Measurements from ENCODE around the gene NTM.
"Not testable (repeated sequence)": the region's sequence is repeated elsewhere in the genome, so short reads cannot be mapped to it uniquely, and the experiment has no call there.

NTM gene

GRCh38 chr11:131334601-131335000 is 35.8 kb upstream of the NTM start:
- no peak overlapping the region for H3K4me3 ChIP-seq (ENCODE audit: low read length)
- DNase-seq (ENCODE audit: low read depth): no peak
- TF ChIP-seq, protein P1, sequence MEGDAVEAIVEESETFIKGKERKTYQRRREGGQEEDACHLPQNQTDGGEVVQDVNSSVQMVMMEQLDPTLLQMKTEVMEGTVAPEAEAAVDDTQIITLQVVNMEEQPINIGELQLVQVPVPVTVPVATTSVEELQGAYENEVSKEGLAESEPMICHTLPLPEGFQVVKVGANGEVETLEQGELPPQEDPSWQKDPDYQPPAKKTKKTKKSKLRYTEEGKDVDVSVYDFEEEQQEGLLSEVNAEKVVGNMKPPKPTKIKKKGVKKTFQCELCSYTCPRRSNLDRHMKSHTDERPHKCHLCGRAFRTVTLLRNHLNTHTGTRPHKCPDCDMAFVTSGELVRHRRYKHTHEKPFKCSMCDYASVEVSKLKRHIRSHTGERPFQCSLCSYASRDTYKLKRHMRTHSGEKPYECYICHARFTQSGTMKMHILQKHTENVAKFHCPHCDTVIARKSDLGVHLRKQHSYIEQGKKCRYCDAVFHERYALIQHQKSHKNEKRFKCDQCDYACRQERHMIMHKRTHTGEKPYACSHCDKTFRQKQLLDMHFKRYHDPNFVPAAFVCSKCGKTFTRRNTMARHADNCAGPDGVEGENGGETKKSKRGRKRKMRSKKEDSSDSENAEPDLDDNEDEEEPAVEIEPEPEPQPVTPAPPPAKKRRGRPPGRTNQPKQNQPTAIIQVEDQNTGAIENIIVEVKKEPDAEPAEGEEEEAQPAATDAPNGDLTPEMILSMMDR (conservative IDR thresholded peaks at IDR 0.05; ENCODE audit: low read length): no peak

DNA sequence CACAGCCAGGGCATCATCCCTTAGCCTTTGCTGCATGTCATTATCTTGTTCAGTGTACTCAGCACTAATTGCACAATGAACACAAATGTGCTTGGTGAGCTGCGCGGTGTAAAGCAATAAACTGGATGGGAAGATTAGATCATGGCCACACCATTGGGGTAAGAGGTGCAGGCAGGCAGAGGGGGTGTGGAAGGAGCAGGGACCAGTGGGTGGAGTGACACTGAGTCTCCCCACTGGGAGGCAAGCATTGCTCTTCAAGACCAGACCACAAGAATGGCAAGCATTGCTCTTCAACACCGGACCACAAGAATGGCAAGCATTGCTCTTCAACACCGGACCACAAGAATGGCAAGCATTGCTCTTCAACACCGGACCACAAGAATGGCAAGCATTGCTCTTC is 28.5 kb upstream of the NTM start:
- not testable (repeated sequence) for H3K4me3 ChIP-seq (ENCODE audit: low read length); DNase-seq (ENCODE audit: low read depth)

GRCh38 chr11:131342442-131342841 is 28.0 kb upstream of the NTM start:
- DNase-seq (ENCODE audit: low read depth); H3K4me3 ChIP-seq (ENCODE audit: low read length): not testable (repeated sequence)

DNA sequence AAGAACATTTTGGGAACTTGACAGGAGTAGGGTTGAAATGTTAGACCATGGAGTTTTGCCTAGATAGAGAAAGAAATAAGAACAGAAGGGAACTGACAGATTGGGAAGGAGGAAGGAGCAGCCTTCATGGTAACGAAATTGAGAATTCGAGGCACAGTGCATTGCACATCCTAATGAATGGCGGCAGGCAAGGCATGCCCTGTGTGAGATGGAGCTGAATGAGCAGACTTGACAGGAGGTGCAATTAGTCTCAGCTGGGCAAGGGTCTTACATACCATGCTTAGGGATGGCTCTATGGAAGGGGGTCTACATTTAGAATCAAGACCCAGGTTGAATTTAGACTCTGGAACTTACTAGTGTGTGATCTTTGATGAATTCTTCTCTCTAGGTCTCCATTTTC is 25.0 kb upstream of the NTM start:
- no peak overlapping the region for H3K4me3 ChIP-seq (ENCODE audit: low read length)
- no peak for DNase-seq (ENCODE audit: low read depth)
- TF ChIP-seq, protein P1 (conservative IDR thresholded peaks at IDR 0.05; ENCODE audit: low read length): no peak

DNA sequence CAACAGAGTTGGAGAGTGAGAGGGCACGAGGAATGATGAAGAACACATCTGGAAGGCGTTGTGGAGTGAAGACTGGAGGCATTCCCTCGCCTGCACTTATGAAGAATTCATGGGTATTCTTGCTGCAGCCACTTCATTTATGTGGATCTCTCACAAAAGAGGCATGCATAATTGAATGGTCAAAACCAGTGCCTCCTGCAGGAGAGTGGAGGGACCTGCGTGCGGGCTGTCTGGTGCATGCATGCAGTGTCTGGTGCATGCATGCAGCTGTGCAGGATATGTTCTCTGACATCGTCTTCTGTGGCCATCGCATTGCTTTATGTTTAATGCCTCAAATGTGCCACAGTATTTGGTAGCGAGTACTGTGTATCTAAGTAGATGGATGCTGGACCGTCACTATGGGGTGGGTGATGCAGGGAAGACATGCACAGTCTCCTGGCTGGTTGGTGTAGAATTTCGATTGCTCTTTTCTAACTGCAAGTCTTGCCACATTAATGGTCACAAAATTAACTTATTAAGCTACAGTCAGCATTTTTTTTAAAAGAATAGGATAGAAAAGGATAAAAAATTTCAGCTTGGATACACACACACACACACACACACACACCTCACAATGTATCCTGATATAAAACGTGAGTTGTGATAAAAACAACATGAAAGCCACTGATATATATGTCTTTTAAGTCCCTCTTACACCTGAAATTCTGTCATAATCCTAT is 20.9 kb upstream of the NTM start:
- TF ChIP-seq, protein P1 (conservative IDR thresholded peaks at IDR 0.05; ENCODE audit: low read length): no peak
- no peak for DNase-seq (ENCODE audit: low read depth)
- no peak overlapping the region for H3K4me3 ChIP-seq (ENCODE audit: low read length)

- TF ChIP-seq, protein P1 (conservative IDR thresholded peaks at IDR 0.05; ENCODE audit: low read length): no peak
- DNase-seq (ENCODE audit: low read depth): no peak
- no peak overlapping the region for H3K4me3 ChIP-seq (ENCODE audit: low read length)
Measured at GRCh38 chr11:131350872-131351271, 19.5 kb upstream of the NTM start.

GRCh38 chr11:131351848-131352247 is 18.6 kb upstream of the NTM start:
- no peak overlapping the region for H3K4me3 ChIP-seq (ENCODE audit: low read length)
- DNase-seq (ENCODE audit: low read depth): no peak
- TF ChIP-seq, protein P1 (conservative IDR thresholded peaks at IDR 0.05; ENCODE audit: low read length): no peak

DNA sequence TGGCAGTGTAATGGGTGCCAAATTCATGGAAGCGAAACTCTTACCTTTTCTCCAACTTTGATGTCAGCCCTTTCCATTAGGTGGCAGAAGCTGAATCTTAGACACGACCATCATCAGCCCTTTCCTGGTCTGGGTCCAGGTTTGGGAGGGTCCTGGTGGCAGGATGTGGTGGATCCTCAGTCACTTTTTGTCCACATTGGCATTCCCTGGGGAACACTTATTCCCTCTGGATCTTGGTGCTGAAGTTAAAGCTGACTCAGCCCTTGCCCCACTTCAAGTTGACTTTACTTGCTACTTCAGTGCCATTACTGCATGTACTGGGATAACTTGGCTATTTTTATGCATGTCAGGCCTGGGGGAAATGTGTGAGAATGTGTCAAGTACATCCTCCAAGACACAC is 16.6 kb upstream of the NTM start:
- TF ChIP-seq, protein P1 (conservative IDR thresholded peaks at IDR 0.05; ENCODE audit: low read length): no peak
- no peak overlapping the region for H3K4me3 ChIP-seq (ENCODE audit: low read length)
- no peak for DNase-seq (ENCODE audit: low read depth)
